ENCODE results near the gene THADA. TPM values are rescaled to one million over a fixed set of nuclear protein-coding genes. Genes with fewer than 3 reads are reported as not detected.
"Not testable (repeated sequence)": the region's sequence is repeated elsewhere in the genome, so short reads cannot be mapped to it uniquely, and the experiment has no call there.

Gene THADA
- total RNA-seq, 2 donors from 2014 or later, result 14.5 to 16.1 TPM

GRCh38 chr2:43605851-43606250 is 10.0 kb upstream of the THADA start:
- Histone ChIP-seq H3K27ac (no peak overlapping the region), H3K36me3 (no peaks in the 10 kb centered on the region), H3K9me3 (no peaks in the 10 kb centered on the region), H3K4me3 (no peak overlapping the region), H3K27me3 (no peaks in the 10 kb centered on the region), H3K4me1 (no peaks in the 10 kb centered on the region)
- TF ChIP-seq CTCF (IDR thresholded peaks at IDR 0.05), result no peak
- DNase-seq (ENCODE audit: low spot score), result no peak

- Histone ChIP-seq H3K27me3 (no peaks in the 10 kb centered on the region), H3K9me3 (no peaks in the 10 kb centered on the region), H3K27ac (no peak overlapping the region), H3K36me3 (no peaks in the 10 kb centered on the region), H3K4me3 (no peak overlapping the region), H3K4me1 (no peaks in the 10 kb centered on the region)
- no peak for DNase-seq (ENCODE audit: low spot score)
- TF ChIP-seq CTCF (IDR thresholded peaks at IDR 0.05), result peak in 1 of 2 donors; percentile 61
Measured at GRCh38 chr2:43605079-43605655, 9.3 kb upstream of the THADA start.

GRCh38 chr2:43604674-43605073 is 8.8 kb upstream of the THADA start:
- no peaks in the 10 kb centered on the region for H3K9me3 ChIP-seq
- no peaks in the 10 kb centered on the region for H3K36me3 ChIP-seq
- no peak overlapping the region for H3K4me3 ChIP-seq
- DNase-seq (ENCODE audit: low spot score), result no peak
- no peaks in the 10 kb centered on the region for H3K27me3 ChIP-seq
- TF ChIP-seq CTCF (IDR thresholded peaks at IDR 0.05), result no peak
- no peak overlapping the region for H3K27ac ChIP-seq
- H3K4me1 ChIP-seq, result no peaks in the 10 kb centered on the region

GRCh38 chr2:43600596-43600995 is 4.8 kb upstream of the THADA start:
- not testable (repeated sequence) for H3K27me3 ChIP-seq; H3K9me3 ChIP-seq; H3K36me3 ChIP-seq; H3K27ac ChIP-seq; H3K4me1 ChIP-seq; DNase-seq (ENCODE audit: low spot score); H3K4me3 ChIP-seq

- H3K36me3 ChIP-seq, result peaks cover 21% of the 10 kb centered on the region
- no peaks in the 10 kb centered on the region for H3K9me3 ChIP-seq
- peaks cover 0 to 22% of the 10 kb centered on the region in 2 donors for H3K4me1 ChIP-seq
- DNase-seq (ENCODE audit: low spot score), result no peak
- peak overlapping the region; percentile 65 for H3K4me3 ChIP-seq
- no peak for TF ChIP-seq CTCF (IDR thresholded peaks at IDR 0.05)
- no peaks in the 10 kb centered on the region for H3K27me3 ChIP-seq
- no peak overlapping the region for H3K27ac ChIP-seq
Measured at GRCh38 chr2:43594875-43595274, 963 bp downstream of the THADA start.

- Histone ChIP-seq H3K36me3 (peaks cover 37% of the 10 kb centered on the region), H3K27me3 (no peaks in the 10 kb centered on the region), H3K4me1 (peaks cover 0 to 22% of the 10 kb centered on the region in 2 donors), H3K27ac (no peak overlapping the region), H3K4me3 (no peak overlapping the region), H3K9me3 (no peaks in the 10 kb centered on the region)
- no peak for DNase-seq (ENCODE audit: low spot score)
- TF ChIP-seq CTCF (IDR thresholded peaks at IDR 0.05), result no peak
Measured at GRCh38 chr2:43593254-43593653, 2.6 kb downstream of the THADA start.

Measured in right atrium auricular region (tissue), 2 donors.